OCI-LY1 (cell line): ENCODE data around the gene NUP210L.

Source experiments
- EZH2 ChIP-seq: fragments of 200-600 bp; sonication (generic), shearing (Covaris generic); IDR thresholded peaks from 2 replicates; pipeline ENCODE4 v1.8.0; 2017; ENCODE audit warnings: borderline replicate concordance, mixed run types, mild to moderate bottlenecking, antibody characterized with exemption, low read length, moderate library complexity, mixed read lengths
- TF ChIP-seq, protein P1 (sequence below): fragments of 200-600 bp; sonication (generic), shearing (Covaris generic); IDR thresholded peaks from 2 replicates; pipeline ENCODE4 v1.5.1; 2017; ENCODE audit warnings: mild to moderate bottlenecking, antibody characterized with exemption, low read length, moderate library complexity, mixed read lengths

DNA sequence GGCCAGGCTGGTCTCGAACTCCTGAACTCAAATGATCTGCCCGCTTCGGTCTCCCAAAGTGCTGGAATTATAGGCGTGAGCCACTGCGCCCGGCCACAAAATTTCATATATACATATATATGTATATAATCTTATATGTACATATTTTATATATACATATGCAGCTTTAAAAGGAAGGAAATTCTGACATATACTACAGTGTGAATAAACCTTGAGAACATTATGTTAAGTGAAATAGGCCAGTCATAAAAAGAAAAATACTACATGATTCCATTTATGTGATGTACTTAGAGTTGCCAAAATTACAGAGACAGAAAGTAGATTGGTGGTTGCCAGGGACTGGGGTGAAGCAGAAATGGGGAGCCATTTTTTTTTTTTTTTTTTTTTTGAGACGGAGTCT is 63.2 kb downstream of the NUP210L start:
- TF ChIP-seq, protein P1, sequence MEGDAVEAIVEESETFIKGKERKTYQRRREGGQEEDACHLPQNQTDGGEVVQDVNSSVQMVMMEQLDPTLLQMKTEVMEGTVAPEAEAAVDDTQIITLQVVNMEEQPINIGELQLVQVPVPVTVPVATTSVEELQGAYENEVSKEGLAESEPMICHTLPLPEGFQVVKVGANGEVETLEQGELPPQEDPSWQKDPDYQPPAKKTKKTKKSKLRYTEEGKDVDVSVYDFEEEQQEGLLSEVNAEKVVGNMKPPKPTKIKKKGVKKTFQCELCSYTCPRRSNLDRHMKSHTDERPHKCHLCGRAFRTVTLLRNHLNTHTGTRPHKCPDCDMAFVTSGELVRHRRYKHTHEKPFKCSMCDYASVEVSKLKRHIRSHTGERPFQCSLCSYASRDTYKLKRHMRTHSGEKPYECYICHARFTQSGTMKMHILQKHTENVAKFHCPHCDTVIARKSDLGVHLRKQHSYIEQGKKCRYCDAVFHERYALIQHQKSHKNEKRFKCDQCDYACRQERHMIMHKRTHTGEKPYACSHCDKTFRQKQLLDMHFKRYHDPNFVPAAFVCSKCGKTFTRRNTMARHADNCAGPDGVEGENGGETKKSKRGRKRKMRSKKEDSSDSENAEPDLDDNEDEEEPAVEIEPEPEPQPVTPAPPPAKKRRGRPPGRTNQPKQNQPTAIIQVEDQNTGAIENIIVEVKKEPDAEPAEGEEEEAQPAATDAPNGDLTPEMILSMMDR: no peak
- no peak for TF ChIP-seq EZH2
